HG03571 (cell line): ENCODE data around the gene TLE3.
"Not testable (repeated sequence)": the region's sequence is repeated elsewhere in the genome, so short reads cannot be mapped to it uniquely, and the experiment has no call there.

Experiments used
- ATAC-seq: cut with Tn5 transposase; IDR thresholded peaks from one replicate; pipeline ENCODE4 v1.9.1; 2021; ENCODE audit not compliant: unreplicated experiment

The TLE3 gene

GRCh38 chr15:70127288-70127746 lies 29.6 kb upstream of the TLE3 start:
- no peak for ATAC-seq

- ATAC-seq, result no peak
Measured at GRCh38 chr15:70126362-70126761, 28.6 kb upstream of the TLE3 start.

GRCh38 chr15:70125605-70126004 lies 27.9 kb upstream of the TLE3 start:
- no peak for ATAC-seq

GRCh38 chr15:70121624-70122302 lies 24.0 kb upstream of the TLE3 start:
- ATAC-seq, result no peak

GRCh38 chr15:70120958-70121623 lies 23.4 kb upstream of the TLE3 start:
- no peak for ATAC-seq

- no peak for ATAC-seq
Measured at GRCh38 chr15:70119911-70120508, 22.3 kb upstream of the TLE3 start.

- no peak for ATAC-seq
Measured at GRCh38 chr15:70118599-70118998, 20.9 kb upstream of the TLE3 start.

- no peak for ATAC-seq
Measured at GRCh38 chr15:70116317-70116716, 18.6 kb upstream of the TLE3 start.

- ATAC-seq, result no peak
Measured at GRCh38 chr15:70114221-70114620, 16.5 kb upstream of the TLE3 start.

- ATAC-seq, result no peak
Measured at GRCh38 chr15:70113304-70113700, 15.6 kb upstream of the TLE3 start.

- not testable (repeated sequence) for ATAC-seq
Measured at GRCh38 chr15:70112572-70113303, 15.0 kb upstream of the TLE3 start.

- ATAC-seq, result no peak
Measured at GRCh38 chr15:70112074-70112395, 14.3 kb upstream of the TLE3 start.

GRCh38 chr15:70111203-70112073 lies 13.7 kb upstream of the TLE3 start:
- no peak for ATAC-seq

GRCh38 chr15:70109978-70110377 lies 12.3 kb upstream of the TLE3 start:
- ATAC-seq, result no peak

- ATAC-seq, result no peak
Measured at GRCh38 chr15:70109531-70109930, 11.8 kb upstream of the TLE3 start.

GRCh38 chr15:70103880-70104626 lies 6.3 kb upstream of the TLE3 start:
- ATAC-seq, result no peak

GRCh38 chr15:70102827-70103226 lies 5.1 kb upstream of the TLE3 start:
- no peak for ATAC-seq

- no peak for ATAC-seq
Measured at GRCh38 chr15:70101459-70102113, 3.9 kb upstream of the TLE3 start.

GRCh38 chr15:70100474-70101341 lies 3.0 kb upstream of the TLE3 start:
- ATAC-seq, result no peak
